AG20443 (cell line): Measurements from ENCODE around the gene IDH1.
"Not testable (repeated sequence)": the region's sequence is repeated elsewhere in the genome, so short reads cannot be mapped to it uniquely, and the experiment has no call there.

Experiments
- DNase-seq: peaks from one replicate; pipeline ENCODE4 v3.0.0; 2012; ENCODE audit warnings: low spot score, mixed read lengths

Gene IDH1

GRCh38 chr2:208221873-208222272 is 33.0 kb downstream of the IDH1 start:
- not testable (repeated sequence) for DNase-seq

GRCh38 chr2:208210688-208211451 is 44.0 kb downstream of the IDH1 start:
- DNase-seq: no peak

GRCh38 chr2:208208335-208209085 is 46.4 kb downstream of the IDH1 start:
- no peak for DNase-seq

DNA sequence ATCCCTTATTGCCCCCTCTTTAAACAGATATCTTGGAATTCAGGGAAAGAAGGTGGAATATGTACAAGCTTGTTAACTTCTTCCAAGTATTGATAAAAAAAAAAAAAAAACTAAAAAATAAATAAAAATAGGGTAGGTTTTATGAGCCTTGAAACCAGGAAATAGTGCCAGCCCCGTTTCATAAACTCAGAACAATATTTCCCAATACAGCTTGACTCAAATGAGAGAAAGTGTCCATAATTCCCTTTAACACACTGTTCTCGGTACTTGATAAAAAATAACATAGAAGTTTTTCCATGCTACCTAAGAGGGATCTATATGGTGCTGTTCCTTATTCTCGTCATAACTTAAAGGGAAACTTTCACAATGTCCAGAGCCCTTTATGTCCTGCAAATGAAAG is 47.1 kb downstream of the IDH1 start:
- DNase-seq: no peak

DNA sequence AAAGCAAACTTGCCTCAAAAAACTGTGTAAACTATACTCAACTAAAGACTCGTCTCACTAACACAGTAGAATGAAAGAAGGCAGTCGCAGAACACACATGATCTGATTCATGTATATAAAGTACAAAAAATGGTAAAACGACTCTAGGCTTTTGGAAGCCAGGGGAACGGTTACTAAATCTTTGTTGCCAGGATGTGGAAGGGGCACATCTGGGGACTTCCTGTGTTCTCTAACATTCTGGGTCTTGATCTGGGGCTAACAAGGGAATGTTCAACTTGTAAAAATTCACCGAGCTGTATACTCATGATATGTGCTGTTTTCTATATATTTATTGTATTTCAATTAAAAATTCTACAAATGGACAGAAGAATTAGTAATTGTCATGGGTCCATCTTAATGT is 50.7 kb downstream of the IDH1 start:
- DNase-seq: no peak

DNA sequence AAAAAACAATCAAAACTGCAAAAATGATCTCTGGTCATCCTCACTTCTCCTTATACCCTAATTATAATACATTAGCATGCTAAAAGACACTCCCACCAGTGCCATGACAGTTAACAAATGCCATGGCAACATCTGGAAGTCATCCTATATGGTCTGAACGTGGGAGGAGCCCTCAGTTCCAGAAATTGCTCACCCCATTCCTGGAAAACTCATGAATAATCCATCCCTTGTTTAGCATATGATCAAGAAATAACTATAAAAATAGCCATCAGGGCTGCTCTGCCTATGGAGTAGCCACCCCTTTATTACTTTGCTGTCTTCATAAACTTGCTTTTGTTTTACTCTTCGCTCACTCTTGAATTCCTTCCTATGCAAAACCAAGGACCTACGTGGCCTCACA is 59.3 kb downstream of the IDH1 start:
- DNase-seq: no peak

DNA sequence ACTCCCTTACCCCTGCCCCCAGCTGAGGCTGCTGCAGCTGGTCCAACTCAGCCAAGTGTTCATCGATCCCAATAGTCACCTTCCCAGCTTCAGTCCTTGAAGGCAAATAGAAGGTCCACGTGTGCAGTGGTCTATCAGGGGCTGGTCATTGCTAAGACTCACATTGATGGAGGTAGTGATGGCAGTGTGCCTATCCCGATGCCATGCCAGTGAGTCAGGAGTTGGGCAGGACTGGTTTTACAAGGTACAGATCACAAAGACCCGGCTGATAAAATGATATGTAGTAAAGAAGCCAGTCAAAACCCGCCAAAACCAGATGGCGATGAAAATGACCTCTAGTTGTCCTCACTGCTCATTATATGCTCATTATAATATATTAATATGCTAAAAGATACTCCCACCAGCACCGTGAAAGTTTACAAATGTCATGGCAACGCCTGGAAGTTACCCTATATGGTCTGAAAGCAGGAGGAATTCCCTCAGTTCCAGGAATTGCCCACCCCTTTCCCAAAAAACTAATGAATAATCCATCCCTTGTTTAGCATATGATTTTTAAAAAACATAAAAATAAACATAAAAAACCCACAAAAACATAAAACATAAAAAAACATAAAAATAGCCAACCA is 62.1 kb downstream of the IDH1 start:
- no peak for DNase-seq

DNA sequence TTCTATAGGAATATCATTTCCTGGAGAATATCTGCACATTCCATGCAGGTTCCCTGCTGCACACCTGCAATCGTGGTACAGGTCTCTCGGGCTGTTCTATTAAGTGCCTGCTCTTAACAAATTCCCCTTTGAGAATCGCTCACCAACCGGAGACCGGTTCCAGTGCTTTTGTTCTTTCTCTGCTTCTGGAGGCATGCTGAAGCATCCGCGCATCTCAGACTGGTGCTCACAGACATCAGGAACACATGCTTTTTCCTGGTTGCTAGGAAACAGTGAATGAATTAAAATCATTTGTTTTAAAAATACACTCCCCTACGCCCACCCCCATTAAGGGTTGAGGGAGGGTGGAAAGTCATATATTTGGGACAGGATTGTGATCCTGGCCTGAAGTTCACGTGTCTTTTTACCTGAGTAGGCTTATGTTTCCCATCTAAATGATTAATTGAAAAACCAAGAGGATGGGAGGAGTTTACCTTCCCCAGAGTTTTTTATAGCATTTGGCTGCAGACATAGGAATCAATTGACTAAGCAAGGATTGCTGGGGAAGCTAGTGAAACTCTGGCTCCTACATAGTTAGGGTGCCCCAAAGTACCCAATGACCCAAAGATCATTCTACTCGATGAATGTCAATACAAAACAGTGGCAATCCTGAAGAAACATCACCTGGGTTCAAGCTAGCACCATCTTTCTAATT is 64.9 kb downstream of the IDH1 start, which contains the start of gene C2orf80:
Gene C2orf80, minus strand, starts transcription at position 221 of the 694 bp plus-strand sequence. CDS start 3,044 bp downstream, outside the sequence.
- DNase-seq: no peak

DNA sequence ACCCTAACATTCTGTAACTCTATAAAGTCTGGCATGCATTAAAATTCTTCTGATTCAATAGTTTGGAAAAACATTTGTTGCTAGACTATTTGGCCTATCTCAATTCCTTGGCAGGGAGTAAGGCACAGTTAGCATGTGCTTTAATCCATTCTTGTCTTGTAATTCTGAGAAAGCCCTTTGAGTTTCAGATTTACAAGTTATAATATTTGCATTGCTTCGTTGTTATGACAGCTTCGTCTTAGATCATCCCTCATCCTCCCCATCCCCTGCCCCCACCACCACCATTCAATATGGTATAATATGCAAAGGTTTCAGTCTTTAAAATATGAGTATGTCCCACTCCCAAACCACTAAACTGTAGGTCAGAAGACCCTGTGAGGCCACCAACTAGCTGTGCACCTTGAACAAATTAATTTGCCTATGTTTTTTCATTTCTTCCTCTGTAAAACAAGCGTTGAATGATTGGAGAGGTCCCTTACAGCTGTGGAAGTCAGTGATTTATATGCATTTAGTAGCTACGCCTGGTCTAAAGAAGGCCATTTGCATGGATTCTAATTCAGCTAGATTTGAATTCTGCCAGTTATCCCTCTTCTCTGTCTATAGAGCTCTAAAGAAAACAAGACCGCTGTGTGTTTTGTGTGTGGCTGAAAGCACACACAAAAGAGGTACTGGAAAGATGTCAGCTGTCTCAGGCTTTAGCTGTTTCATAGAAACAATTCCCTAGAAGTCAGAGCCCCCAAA is 65.6 kb downstream of the IDH1 start:
- no peak for DNase-seq

GRCh38 chr2:208186893-208187292 is 68.0 kb downstream of the IDH1 start:
- no peak for DNase-seq

- no peak for DNase-seq
Measured at GRCh38 chr2:208186465-208186864, 68.4 kb downstream of the IDH1 start.
